Measurements from ENCODE around the gene SYMPK. TPM values are rescaled to one million over a fixed set of nuclear protein-coding genes. Genes with fewer than 3 reads are reported as not detected.
A peak's percentile ranks its signal among the peaks of the same experiment; 100 is the strongest.

SYMPK gene
- total RNA-seq, 1 donor from 2014 or later, result 103 TPM

DNA sequence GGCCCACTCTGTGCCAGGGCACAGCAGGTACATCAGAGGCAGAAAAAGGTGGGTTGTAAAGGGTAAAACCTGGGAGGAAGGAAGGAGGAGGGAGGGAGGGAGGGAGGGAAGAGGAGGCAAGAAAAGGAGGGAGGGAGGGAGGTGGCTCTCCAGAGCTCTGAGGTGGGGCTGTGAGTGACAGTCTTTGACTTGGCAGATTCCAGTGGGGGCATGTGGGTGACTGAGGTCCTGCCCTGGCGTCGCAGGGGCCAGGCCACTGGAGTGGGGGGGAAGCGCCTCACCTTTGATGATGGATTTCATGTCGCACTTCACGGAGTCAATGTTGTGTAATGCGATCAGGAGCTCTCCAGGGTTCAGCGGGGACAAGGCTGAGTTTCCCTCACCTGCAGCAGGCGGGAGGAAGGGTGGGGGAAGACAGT lies 41.8 kb downstream of the SYMPK start:
- intact Hi-C loops (cut with DNase I), result no loop called here
- DNase-seq (ENCODE audit: low spot score in 2 of 2), result no peak
- Histone ChIP-seq H3K36me3 (peaks cover 54 to 60% of the 10 kb centered on the region in 2 donors), H3K27me3 (no peaks in the 10 kb centered on the region), H3K9me3 (no peaks in the 10 kb centered on the region), H3K27ac (no peak overlapping the region), H3K4me1 (peaks cover 0 to 3% of the 10 kb centered on the region in 2 donors), H3K4me3 (no peak overlapping the region)
- TF ChIP-seq, protein P1, sequence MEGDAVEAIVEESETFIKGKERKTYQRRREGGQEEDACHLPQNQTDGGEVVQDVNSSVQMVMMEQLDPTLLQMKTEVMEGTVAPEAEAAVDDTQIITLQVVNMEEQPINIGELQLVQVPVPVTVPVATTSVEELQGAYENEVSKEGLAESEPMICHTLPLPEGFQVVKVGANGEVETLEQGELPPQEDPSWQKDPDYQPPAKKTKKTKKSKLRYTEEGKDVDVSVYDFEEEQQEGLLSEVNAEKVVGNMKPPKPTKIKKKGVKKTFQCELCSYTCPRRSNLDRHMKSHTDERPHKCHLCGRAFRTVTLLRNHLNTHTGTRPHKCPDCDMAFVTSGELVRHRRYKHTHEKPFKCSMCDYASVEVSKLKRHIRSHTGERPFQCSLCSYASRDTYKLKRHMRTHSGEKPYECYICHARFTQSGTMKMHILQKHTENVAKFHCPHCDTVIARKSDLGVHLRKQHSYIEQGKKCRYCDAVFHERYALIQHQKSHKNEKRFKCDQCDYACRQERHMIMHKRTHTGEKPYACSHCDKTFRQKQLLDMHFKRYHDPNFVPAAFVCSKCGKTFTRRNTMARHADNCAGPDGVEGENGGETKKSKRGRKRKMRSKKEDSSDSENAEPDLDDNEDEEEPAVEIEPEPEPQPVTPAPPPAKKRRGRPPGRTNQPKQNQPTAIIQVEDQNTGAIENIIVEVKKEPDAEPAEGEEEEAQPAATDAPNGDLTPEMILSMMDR (IDR thresholded peaks at IDR 0.05), result no peak

- Histone ChIP-seq H3K9me3 (no peaks in the 10 kb centered on the region), H3K27me3 (no peaks in the 10 kb centered on the region), H3K27ac (no peak overlapping the region), H3K36me3 (peaks cover 49 to 55% of the 10 kb centered on the region in 2 donors), H3K4me1 (peaks cover 0 to 4% of the 10 kb centered on the region in 2 donors), H3K4me3 (no peak overlapping the region)
- intact Hi-C loops (cut with DNase I), result no loop called here
- no peak for DNase-seq (ENCODE audit: low spot score in 2 of 2)
- TF ChIP-seq, protein P1 (IDR thresholded peaks at IDR 0.05), result no peak
Measured at GRCh38 chr19:45820413-45821102, 42.4 kb downstream of the SYMPK start.

DNA sequence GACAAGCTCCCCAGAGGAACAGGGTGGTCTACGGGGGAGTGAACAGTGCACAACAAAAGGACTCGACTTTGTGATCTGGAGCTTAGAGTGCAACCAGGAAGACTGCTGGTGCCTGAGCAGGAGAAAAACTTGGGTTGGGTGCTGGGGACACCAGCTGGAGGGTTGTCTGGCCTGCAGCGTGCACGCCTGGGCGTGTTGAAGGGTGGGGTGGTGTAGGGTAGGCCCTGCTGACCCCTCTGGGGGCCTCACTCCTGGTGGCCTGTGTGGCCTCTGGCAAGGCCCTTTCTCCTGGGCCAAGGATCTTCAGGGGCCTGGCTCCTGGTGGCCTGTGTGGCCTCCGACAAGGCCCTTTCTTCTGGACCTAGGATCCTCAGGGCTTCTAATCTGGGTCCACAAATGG lies 43.2 kb downstream of the SYMPK start:
- Histone ChIP-seq H3K27me3 (no peaks in the 10 kb centered on the region), H3K4me3 (no peak overlapping the region), H3K4me1 (peaks cover 0 to 4% of the 10 kb centered on the region in 2 donors), H3K9me3 (no peaks in the 10 kb centered on the region), H3K27ac (no peak overlapping the region), H3K36me3 (peaks cover 41 to 47% of the 10 kb centered on the region in 2 donors)
- no peak for DNase-seq (ENCODE audit: low spot score in 2 of 2)
- intact Hi-C loops (cut with DNase I), result loop anchor here (5.0 kb wide), 1 partner anchor 198 kb away; no protein-coding TSS in a partner anchor
- TF ChIP-seq, protein P1 (IDR thresholded peaks at IDR 0.05), result no peak

DNA sequence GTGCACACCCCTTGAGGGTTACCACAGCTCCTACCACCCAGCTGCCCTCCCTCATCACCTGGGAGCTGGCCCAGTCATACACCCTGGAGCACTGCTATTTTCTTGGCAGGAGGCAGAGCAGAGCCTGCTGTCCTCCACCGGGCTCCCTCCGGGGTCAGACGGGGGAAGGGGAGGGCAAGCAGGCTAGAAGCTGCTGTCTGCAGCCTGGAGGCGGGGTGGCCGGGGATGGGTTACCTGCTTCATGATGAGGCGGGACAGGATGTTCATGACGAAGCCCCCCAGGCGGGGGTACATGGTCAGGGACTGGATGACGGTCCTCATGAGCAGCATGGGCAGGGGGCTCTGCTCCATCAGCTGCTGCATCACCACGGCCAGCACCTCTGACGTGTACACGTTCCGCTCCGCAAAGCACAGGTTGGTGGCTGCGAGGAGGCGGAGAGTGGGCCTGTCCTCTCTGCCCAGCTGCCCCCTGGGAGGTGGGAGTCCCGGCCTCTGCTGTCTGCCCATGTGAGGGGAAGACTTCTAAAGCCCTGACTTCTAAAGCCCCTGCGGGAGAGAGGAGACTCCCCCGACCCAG lies 45.1 kb downstream of the SYMPK start:
- peaks cover 26 to 27% of the 10 kb centered on the region in 2 donors for H3K36me3 ChIP-seq
- no peak for DNase-seq (ENCODE audit: low spot score in 2 of 2)
- H3K27me3 ChIP-seq, result no peaks in the 10 kb centered on the region
- H3K9me3 ChIP-seq, result no peaks in the 10 kb centered on the region
- H3K4me1 ChIP-seq, result peaks cover 0 to 4% of the 10 kb centered on the region in 2 donors
- no peak overlapping the region for H3K4me3 ChIP-seq
- no peak overlapping the region for H3K27ac ChIP-seq
- intact Hi-C loops (cut with DNase I), result loop anchor here (2.0 to 5.0 kb wide), 2 partner anchors 45 to 199 kb away; partner anchors contain the start of gene SYMPK
- TF ChIP-seq, protein P1 (IDR thresholded peaks at IDR 0.05), result no peak

GRCh38 chr19:45817010-45817724 lies 45.8 kb downstream of the SYMPK start:
- Histone ChIP-seq H3K9me3 (no peaks in the 10 kb centered on the region), H3K27ac (no peak overlapping the region), H3K27me3 (no peaks in the 10 kb centered on the region), H3K4me1 (peaks cover 0 to 4% of the 10 kb centered on the region in 2 donors), H3K4me3 (no peak overlapping the region), H3K36me3 (peaks cover 20 to 21% of the 10 kb centered on the region in 2 donors)
- intact Hi-C loops (cut with DNase I), result loop anchor here (2.0 to 5.0 kb wide), 2 partner anchors 46 to 200 kb away; partner anchors contain the start of gene SYMPK
- TF ChIP-seq, protein P1 (IDR thresholded peaks at IDR 0.05), result peak; percentile 94 to 99 (median 95)
- DNase-seq (ENCODE audit: low spot score in 2 of 2), result peak; percentile 59 to 96
